ENCODE measurements around the gene CES4A. TPM values are rescaled to one million over a fixed set of nuclear protein-coding genes. Genes with fewer than 3 reads are reported as not detected.

The CES4A gene
- total and polyA plus RNA-seq, 2 experiments from 2014 or later = 11.8 to 12.3 TPM

DNA sequence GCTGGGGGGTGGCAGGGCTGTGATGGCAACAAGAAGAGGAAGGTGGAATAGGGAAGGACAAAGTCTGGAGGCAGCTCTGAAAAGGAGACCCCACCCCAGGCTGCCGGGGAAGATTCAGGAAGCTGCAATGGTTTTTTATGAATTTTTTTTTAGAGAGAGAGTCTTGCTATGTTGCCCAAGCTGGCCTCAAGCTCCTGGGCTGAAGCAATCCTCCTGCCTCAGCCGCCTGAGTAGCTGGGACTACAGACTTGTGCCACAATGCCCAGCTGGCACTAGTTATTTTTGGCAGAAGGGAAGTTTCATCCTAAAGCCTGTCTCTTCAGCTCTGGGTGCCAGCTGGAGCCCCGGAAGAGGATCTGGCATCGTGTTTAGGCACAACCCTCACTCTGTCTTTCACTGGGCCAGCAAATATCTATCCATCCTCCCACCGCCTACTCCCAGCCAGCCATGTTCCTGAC, 28.7 kb upstream of the CES4A start:
- Histone ChIP-seq H3K4me3 (no peak overlapping the region), H3K4me1 (ENCODE audit: insufficient read depth) (peaks cover 24% of the 10 kb centered on the region), H3K27ac (no peak overlapping the region), H3K36me3 (replicated peaks; ENCODE audit: insufficient read depth, low read depth) (no peaks in the 10 kb centered on the region), H4K20me1 (ENCODE audit: insufficient read depth, poor library complexity, severe bottlenecking) (no peaks in the 10 kb centered on the region), H3K4me2 (no peak overlapping the region), H3K79me2 (no peaks in the 10 kb centered on the region), H3K9me2 (replicated peaks; ENCODE audit: insufficient read depth) (no peaks in the 10 kb centered on the region), H3K9me3 (ENCODE audit: low read depth) (no peaks in the 10 kb centered on the region), H3K27me3 (no peaks in the 10 kb centered on the region), H2AFZ (no peak overlapping the region)
- 89% methylated on average over 5 of the region's 5 CpGs for WGBS (ENCODE audit: low lambda C conversion rate, missing lambda C conversion rate)
- no peak for DNase-seq (ENCODE audit: low spot score)
- TF ChIP-seq EZH2 (IDR thresholded peaks at IDR 0.05; ENCODE audit: borderline replicate concordance) (no peak), EZH2phosphoT487 (IDR thresholded peaks at IDR 0.05; ENCODE audit: low read depth, severe bottlenecking, unreplicated experiment) (no peak)
- TF ChIP-seq, protein P1, sequence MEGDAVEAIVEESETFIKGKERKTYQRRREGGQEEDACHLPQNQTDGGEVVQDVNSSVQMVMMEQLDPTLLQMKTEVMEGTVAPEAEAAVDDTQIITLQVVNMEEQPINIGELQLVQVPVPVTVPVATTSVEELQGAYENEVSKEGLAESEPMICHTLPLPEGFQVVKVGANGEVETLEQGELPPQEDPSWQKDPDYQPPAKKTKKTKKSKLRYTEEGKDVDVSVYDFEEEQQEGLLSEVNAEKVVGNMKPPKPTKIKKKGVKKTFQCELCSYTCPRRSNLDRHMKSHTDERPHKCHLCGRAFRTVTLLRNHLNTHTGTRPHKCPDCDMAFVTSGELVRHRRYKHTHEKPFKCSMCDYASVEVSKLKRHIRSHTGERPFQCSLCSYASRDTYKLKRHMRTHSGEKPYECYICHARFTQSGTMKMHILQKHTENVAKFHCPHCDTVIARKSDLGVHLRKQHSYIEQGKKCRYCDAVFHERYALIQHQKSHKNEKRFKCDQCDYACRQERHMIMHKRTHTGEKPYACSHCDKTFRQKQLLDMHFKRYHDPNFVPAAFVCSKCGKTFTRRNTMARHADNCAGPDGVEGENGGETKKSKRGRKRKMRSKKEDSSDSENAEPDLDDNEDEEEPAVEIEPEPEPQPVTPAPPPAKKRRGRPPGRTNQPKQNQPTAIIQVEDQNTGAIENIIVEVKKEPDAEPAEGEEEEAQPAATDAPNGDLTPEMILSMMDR (IDR thresholded peaks at IDR 0.05; ENCODE audit: poor library complexity) = no peak

DNA sequence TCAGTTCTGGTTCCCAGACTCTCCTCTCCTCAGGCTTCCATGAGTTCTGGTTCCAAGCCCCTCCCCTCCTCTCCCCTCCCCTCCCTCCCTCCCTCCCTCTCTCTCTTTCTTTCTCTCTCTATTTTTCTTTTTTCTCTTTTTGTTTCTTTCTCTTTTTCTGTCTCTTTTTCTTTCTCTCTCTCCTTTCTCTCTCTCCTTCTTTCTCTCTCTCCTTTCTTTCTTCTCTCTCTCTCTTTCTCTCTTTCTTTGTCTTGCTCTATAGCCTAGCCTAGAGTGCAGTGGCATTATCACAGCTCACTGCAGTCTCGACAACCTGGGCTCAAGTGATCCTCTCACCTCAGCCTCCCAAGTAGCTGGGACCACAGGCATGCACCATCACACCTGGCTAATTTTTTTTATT, 28.1 kb upstream of the CES4A start:
- Histone ChIP-seq H4K20me1 (ENCODE audit: insufficient read depth, poor library complexity, severe bottlenecking) (no peaks in the 10 kb centered on the region), H3K79me2 (no peaks in the 10 kb centered on the region), H3K4me1 (ENCODE audit: insufficient read depth) (peaks cover 19% of the 10 kb centered on the region), H3K4me3 (no peak overlapping the region), H3K4me2 (no peak overlapping the region), H3K27ac (no peak overlapping the region), H3K36me3 (replicated peaks; ENCODE audit: insufficient read depth, low read depth) (no peaks in the 10 kb centered on the region), H2AFZ (no peak overlapping the region), H3K9me3 (ENCODE audit: low read depth) (no peaks in the 10 kb centered on the region), H3K27me3 (no peaks in the 10 kb centered on the region), H3K9me2 (replicated peaks; ENCODE audit: insufficient read depth) (no peaks in the 10 kb centered on the region)
- TF ChIP-seq EZH2phosphoT487 (IDR thresholded peaks at IDR 0.05; ENCODE audit: low read depth, severe bottlenecking, unreplicated experiment) (no peak), EZH2 (IDR thresholded peaks at IDR 0.05; ENCODE audit: borderline replicate concordance) (no peak)
- TF ChIP-seq, protein P1 (IDR thresholded peaks at IDR 0.05; ENCODE audit: poor library complexity) = no peak
- no peak for DNase-seq (ENCODE audit: low spot score)
- 82% methylated on average over 1 of the region's 1 CpG for WGBS (ENCODE audit: low lambda C conversion rate, missing lambda C conversion rate)

DNA sequence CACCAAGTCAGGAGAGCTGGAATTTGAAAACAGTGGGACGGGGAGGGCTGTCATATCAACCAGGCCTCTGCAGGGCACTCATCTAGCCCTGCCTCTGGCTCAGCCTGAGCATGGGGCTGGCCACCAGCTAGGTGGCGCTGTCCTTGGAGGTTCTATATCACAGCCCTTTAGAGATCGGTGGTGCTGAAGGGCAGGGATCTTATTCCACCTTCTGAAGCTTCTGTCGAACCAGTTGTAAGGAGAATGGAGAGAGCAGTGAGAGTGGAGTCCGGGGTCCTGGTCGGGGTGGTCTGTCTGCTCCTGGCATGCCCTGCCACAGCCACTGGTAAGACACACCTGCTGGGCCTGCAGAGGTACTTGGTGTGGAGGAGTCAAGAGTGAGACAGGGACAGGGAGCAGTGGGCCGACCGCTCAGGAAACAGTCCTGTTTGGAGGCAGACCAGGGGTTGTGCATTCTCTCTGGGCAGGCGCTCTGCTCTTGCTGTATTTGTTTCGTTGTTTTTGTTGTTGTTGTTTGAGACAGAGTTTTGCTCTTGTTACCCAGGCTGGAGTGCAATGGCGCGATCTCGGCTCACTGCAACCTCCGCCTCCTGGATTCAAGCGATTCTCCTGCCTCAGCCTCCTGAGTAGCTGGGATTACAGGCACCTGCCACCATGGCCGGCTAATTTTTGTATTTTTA, 27.2 kb upstream of the CES4A start, which contains the start of gene CES3:
TSS of gene CES3 (plus strand) at position 202 of the 680 bp plus-strand sequence. CDS start at position 244, 42 bp downstream.
- peak; percentile 84 for DNase-seq (ENCODE audit: low spot score)
- WGBS (ENCODE audit: low lambda C conversion rate, missing lambda C conversion rate) = 65% methylated on average over 16 of the region's 16 CpGs
- Histone ChIP-seq H3K9me3 (ENCODE audit: low read depth) (no peaks in the 10 kb centered on the region), H3K4me2 (peak within 1 kb of the TSS; percentile 32), H3K27ac (no peak within 1 kb of the TSS), H2AFZ (no peak within 1 kb of the TSS), H3K27me3 (no peaks in the 10 kb centered on the region), H3K79me2 (no peaks in the 10 kb centered on the region), H3K36me3 (replicated peaks; ENCODE audit: insufficient read depth, low read depth) (no peaks in the 10 kb centered on the region), H3K4me1 (ENCODE audit: insufficient read depth) (peaks cover 9% of the 10 kb centered on the region), H3K9me2 (replicated peaks; ENCODE audit: insufficient read depth) (no peaks in the 10 kb centered on the region), H4K20me1 (ENCODE audit: insufficient read depth, poor library complexity, severe bottlenecking) (no peaks in the 10 kb centered on the region), H3K4me3 (no peak within 1 kb of the TSS)
- no peak for TF ChIP-seq EZH2 (IDR thresholded peaks at IDR 0.05; ENCODE audit: borderline replicate concordance)
- TF ChIP-seq, protein P1 (IDR thresholded peaks at IDR 0.05; ENCODE audit: poor library complexity) = peak; percentile 67
- no peak for TF ChIP-seq EZH2phosphoT487 (IDR thresholded peaks at IDR 0.05; ENCODE audit: low read depth, severe bottlenecking, unreplicated experiment)
